ENCODE results near the gene ZNF398. TPM values are rescaled to one million over a fixed set of nuclear protein-coding genes. Genes with fewer than 3 reads are reported as not detected.

The ZNF398 gene
- total and polyA plus RNA-seq, 10 of the 15 experiments (the other 5 are each of a cell fraction or from before 2014, with no cell fraction given), result 2.3 to 15.3 (median 10.0) TPM

GRCh38 chr7:149147072-149147751 lies at the start of gene ZNF398 (continued):
- TF ChIP-seq, protein P1, sequence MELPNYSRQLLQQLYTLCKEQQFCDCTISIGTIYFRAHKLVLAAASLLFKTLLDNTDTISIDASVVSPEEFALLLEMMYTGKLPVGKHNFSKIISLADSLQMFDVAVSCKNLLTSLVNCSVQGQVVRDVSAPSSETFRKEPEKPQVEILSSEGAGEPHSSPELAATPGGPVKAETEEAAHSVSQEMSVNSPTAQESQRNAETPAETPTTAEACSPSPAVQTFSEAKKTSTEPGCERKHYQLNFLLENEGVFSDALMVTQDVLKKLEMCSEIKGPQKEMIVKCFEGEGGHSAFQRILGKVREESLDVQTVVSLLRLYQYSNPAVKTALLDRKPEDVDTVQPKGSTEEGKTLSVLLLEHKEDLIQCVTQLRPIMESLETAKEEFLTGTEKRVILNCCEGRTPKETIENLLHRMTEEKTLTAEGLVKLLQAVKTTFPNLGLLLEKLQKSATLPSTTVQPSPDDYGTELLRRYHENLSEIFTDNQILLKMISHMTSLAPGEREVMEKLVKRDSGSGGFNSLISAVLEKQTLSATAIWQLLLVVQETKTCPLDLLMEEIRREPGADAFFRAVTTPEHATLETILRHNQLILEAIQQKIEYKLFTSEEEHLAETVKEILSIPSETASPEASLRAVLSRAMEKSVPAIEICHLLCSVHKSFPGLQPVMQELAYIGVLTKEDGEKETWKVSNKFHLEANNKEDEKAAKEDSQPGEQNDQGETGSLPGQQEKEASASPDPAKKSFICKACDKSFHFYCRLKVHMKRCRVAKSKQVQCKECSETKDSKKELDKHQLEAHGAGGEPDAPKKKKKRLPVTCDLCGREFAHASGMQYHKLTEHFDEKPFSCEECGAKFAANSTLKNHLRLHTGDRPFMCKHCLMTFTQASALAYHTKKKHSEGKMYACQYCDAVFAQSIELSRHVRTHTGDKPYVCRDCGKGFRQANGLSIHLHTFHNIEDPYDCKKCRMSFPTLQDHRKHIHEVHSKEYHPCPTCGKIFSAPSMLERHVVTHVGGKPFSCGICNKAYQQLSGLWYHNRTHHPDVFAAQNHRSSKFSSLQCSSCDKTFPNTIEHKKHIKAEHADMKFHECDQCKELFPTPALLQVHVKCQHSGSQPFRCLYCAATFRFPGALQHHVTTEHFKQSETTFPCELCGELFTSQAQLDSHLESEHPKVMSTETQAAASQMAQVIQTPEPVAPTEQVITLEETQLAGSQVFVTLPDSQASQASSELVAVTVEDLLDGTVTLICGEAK (IDR thresholded peaks at IDR 0.05; ENCODE audit: borderline replicate concordance), result peak; percentile 52; the same call in 1 of the 2 replicates
- TF ChIP-seq, protein P2, sequence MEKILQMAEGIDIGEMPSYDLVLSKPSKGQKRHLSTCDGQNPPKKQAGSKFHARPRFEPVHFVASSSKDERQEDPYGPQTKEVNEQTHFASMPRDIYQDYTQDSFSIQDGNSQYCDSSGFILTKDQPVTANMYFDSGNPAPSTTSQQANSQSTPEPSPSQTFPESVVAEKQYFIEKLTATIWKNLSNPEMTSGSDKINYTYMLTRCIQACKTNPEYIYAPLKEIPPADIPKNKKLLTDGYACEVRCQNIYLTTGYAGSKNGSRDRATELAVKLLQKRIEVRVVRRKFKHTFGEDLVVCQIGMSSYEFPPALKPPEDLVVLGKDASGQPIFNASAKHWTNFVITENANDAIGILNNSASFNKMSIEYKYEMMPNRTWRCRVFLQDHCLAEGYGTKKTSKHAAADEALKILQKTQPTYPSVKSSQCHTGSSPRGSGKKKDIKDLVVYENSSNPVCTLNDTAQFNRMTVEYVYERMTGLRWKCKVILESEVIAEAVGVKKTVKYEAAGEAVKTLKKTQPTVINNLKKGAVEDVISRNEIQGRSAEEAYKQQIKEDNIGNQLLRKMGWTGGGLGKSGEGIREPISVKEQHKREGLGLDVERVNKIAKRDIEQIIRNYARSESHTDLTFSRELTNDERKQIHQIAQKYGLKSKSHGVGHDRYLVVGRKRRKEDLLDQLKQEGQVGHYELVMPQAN (conservative IDR thresholded peaks at IDR 0.05), result peak; percentile 96
- TF ChIP-seq SMC3 (IDR thresholded peaks at IDR 0.05; ENCODE audit: borderline replicate concordance, low read length) (no peak), PKNOX1 (IDR thresholded peaks at IDR 0.05) (no peak), CHD1 (IDR thresholded peaks at IDR 0.05; ENCODE audit: low read depth, low read length) (no peak), USF2 (IDR thresholded peaks at IDR 0.05; ENCODE audit: borderline replicate concordance, low read depth, low read length) (no peak; the same call in 1 of the 2 replicates), SUPT20H (IDR thresholded peaks at IDR 0.05; ENCODE audit: borderline replicate concordance, control insufficient read depth, low read depth, low read length) (no peak), ZSCAN29 (IDR thresholded peaks at IDR 0.05) (peak; percentile 65), ZNF24 (IDR thresholded peaks at IDR 0.05) (0 out of 2 replicates have a peak, but pooled peaks have one; percentile 26)
- TF ChIP-seq, protein P3, sequence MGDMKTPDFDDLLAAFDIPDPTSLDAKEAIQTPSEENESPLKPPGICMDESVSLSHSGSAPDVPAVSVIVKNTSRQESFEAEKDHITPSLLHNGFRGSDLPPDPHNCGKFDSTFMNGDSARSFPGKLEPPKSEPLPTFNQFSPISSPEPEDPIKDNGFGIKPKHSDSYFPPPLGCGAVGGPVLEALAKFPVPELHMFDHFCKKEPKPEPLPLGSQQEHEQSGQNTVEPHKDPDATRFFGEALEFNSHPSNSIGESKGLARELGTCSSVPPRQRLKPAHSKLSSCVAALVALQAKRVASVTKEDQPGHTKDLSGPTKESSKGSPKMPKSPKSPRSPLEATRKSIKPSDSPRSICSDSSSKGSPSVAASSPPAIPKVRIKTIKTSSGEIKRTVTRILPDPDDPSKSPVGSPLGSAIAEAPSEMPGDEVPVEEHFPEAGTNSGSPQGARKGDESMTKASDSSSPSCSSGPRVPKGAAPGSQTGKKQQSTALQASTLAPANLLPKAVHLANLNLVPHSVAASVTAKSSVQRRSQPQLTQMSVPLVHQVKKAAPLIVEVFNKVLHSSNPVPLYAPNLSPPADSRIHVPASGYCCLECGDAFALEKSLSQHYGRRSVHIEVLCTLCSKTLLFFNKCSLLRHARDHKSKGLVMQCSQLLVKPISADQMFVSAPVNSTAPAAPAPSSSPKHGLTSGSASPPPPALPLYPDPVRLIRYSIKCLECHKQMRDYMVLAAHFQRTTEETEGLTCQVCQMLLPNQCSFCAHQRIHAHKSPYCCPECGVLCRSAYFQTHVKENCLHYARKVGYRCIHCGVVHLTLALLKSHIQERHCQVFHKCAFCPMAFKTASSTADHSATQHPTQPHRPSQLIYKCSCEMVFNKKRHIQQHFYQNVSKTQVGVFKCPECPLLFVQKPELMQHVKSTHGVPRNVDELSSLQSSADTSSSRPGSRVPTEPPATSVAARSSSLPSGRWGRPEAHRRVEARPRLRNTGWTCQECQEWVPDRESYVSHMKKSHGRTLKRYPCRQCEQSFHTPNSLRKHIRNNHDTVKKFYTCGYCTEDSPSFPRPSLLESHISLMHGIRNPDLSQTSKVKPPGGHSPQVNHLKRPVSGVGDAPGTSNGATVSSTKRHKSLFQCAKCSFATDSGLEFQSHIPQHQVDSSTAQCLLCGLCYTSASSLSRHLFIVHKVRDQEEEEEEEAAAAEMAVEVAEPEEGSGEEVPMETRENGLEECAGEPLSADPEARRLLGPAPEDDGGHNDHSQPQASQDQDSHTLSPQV (IDR thresholded peaks at IDR 0.05), result peak; percentile 86; the same call in 1 of the 2 replicates
- TF ChIP-seq, protein P4, sequence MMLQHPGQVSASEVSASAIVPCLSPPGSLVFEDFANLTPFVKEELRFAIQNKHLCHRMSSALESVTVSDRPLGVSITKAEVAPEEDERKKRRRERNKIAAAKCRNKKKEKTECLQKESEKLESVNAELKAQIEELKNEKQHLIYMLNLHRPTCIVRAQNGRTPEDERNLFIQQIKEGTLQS (IDR thresholded peaks at IDR 0.05; ENCODE audit: borderline replicate concordance, extremely low read depth, low read depth, low read length), result no peak
